Fibroblast of skin of right quadriceps (primary cell): Measurements from ENCODE around the gene NLGN1.

Source experiments
- DNase-seq: peaks from one replicate; pipeline ENCODE4 v3.0.0-alpha.2; 2013

NLGN1 gene

GRCh38 chr3:174243171-174243570 lies 845.6 kb downstream of the NLGN1 start:
- peak; percentile 34 for DNase-seq

DNA sequence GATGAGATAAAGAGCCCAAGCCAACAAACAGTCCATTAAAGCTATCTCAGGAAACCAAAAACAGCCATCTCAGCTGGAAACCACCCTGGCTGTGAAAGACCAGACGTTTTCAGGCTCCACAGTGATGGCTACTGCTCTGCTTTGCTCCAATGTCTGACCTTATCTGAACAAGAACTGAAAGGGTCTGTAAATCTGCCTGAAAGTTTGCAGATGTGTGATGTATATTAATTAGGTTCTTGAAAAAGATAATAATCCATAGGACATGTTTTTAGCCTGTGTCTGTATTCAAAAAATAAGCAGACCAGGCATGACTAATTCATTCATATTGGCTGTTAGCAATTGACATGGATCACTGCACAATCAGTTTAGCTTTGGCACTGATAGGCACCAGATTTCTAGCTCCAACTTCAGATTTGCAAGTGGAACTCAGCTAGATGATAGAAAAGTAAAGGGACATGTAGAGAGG lies 850.2 kb downstream of the NLGN1 start:
- no peak for DNase-seq

DNA sequence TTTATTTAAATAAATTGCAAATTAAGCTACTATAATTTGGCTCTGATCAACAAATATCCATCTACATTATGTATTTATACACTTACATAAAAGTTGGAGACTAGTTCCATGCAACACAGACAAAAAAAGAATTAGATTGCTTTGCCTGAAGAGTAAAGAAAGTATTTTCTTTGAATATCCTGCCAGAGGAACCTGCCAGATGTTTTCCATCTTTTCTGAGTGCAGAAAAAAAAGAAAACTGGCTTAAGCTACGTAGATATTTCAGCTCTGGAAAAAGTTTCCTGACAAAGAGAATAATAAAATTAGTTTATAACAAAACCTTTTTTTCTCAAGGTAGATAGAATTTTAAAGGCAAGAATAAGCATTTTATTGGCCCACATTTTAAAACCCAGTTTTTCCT lies 854.1 kb downstream of the NLGN1 start:
- DNase-seq, result no peak

DNA sequence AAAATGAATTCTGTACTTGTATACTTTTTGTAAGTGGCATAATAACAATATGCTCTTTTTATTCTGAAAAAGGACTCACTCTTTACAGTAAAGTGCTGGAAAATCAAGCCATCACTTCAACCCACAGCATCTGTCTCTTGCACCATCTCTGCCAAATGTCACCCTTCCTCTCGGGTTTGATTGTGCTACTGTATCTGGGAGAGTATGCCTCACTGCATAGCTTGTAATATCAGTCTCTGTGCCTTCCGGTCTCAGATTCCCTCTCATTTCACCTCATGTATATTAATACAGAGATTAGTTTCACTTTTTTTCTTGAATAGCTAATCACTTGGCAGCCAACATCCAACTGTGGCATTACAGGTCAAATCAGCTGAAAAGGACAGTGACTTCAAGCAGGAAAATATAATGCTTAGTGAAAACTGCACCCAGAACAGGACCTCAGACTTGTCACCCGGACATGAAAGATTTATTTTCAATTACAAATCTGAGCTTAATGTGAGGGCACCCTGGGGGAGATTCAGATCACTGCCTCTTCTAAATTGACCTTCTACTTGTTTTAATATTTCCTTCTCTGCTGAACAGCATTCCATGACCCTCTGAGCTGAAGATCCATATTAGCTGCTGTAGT lies 855.8 kb downstream of the NLGN1 start:
- no peak for DNase-seq

- DNase-seq, result no peak
Observed at GRCh38 chr3:174253940-174254339, 856.4 kb downstream of the NLGN1 start.

GRCh38 chr3:174255454-174255853 lies 857.9 kb downstream of the NLGN1 start:
- DNase-seq, result no peak

DNA sequence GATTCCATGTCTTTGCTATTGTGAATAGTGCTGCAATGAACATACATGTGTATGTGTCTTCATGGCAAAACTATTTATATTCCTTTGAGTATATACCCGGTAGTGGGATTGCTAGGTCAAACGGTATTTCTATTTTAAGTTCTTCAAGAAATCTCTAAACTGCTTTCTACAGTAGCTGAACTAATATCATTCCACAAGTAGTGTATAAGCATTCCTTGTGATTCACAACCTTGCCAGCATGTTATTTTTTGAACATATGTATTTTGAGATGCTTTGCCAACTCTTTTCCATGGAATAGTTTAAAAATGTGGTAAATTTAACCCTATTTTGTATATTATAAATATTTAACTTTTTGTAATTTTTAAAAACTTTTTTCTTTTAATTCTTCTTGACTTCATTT lies 868.9 kb downstream of the NLGN1 start:
- DNase-seq, result peak; percentile 13

- no peak for DNase-seq
Observed at GRCh38 chr3:174268061-174268460, 870.5 kb downstream of the NLGN1 start.

DNA sequence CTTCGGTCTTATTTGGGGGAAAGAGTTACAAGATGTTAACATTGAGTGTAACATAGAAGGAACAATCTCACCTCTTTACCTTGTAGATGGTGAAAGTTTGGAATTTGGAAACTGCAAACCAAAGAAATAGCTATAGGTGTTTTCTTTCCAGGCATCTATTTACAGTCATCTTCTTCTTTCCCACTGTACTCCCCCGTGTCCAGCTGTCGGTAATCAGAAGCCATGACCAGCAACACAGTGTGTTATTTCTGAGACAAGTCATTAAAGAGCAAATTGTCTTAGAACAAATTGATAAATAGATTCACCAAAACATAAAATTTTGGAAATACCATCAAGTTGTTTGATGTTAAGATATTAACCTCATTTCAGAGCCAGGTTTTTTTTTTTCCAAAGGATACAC lies 871.0 kb downstream of the NLGN1 start:
- no peak for DNase-seq

- peak; percentile 82 for DNase-seq
Observed at GRCh38 chr3:174270841-174271240, 873.3 kb downstream of the NLGN1 start.

DNA sequence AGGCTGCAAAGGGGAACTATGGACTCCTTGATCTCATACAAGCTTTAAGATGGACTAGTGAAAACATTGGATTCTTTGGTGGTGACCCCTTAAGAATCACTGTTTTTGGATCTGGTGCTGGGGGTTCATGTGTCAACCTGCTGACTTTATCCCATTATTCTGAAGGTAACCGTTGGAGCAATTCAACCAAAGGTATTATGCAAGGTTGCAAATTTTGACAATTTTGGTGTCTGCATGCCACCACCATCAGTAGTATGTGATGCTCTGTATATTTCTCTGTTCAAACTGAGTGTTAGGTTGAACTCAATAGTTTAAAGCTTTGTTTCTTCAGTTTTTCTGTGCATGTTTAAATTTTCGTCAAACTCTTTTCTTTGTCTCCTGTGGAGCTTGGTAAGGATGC lies 877.8 kb downstream of the NLGN1 start:
- no peak for DNase-seq

DNA sequence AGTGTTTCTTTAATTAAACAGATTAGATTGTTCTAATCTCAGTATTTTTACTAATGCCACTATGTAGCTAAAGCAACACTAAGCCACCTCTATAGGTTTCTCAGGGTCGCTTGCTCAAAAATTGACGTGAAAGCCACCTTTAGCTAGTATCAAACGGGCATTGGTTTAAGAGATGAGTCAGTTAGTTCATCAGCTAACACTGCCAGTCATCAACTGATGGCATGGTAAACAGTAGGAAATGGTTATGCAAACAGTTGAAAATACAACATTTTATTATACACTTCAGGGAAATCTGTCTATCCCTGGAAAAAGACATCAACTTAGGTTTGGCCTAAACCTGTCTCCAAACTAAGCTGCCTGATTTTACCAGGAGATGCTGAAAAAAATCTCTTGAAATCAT lies 879.3 kb downstream of the NLGN1 start:
- no peak for DNase-seq

DNA sequence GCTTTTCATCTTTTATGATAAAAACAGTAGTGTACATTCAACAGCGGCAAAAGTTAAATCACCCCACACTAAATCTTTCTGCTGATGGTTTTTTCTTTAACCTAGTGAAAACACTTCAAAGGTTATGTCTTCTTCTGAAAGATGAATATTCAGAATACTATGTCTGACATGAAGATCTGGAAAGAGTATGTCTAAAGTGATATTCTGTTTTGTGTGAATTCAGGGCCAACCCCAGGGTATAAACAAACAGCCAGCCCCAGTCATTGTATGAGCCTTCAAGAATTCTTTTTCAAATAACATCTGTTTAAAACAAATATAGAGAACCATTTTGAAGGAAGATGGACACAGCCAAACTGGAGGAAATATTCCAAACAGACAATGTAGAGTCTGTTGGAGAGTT lies 880.5 kb downstream of the NLGN1 start:
- no peak for DNase-seq

- DNase-seq, result no peak
Observed at GRCh38 chr3:174280186-174280585, 882.6 kb downstream of the NLGN1 start.

DNA sequence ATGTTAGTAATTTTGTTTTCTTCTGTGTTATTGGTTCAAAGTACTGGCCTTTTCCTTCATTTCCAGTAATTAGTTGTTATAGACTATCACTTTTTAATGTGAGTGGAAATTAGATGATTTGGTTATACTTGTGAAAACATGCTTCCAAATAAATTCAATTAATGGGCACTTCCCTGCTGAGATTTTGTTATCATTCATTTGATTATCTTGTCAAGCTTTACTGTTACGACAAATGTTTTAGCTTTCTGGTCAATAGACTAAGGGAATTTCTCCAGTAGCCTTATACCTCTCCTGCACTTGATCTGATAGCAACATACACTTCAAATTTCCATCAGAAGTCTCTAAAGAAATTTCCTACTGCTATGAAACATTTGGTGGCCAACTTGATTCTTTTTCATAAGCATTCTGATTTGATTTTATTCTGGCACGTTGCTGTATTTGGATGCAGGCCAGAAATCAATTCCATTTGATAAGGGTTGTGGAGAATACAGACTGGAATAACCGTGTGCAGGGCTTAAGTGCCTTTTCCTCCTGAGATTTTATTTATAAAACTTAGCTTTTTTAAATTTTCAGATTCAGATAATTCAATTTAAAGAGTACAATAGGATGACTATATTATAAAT lies 887.8 kb downstream of the NLGN1 start:
- DNase-seq, result no peak

DNA sequence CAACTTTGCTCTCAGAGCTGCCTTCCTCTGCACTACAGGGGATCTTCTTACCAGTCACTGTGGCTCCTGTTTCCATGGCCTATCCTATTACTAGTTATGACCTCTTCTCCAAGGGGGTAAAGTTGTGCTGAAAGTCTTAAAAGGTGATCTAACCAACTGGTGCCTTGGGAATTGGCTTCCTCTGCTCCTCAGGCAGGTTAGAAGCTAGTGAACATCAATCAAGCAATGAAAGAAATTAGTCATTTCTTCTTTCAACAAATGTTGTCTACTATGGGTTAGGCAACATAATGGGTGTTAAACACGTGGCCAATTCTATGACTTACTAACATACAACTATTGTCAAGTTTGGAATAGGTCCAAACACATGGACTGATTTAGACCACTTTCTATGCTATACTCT lies 890.2 kb downstream of the NLGN1 start:
- peak; percentile 66 for DNase-seq

DNA sequence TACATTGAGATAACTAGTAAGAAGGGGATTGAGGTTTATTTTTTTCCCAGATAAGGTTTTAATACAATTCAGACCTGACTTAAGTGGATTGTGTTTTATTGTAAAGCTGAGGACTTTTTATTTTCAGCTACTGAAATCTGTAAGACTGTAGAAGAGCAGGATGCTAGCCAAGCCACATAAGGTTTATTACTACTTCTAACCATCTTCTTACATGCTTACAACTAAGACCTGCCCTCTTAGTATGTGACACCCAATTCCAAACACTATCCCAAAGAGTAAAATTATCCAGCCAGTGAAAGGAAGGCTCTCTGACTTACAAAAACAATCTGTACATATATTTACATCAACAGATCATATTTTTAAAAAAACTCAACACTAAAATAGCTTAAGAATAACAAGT lies 897.1 kb downstream of the NLGN1 start:
- DNase-seq, result peak; percentile 33

GRCh38 chr3:174295306-174296092 lies 898.0 kb downstream of the NLGN1 start:
- peak; percentile 89 for DNase-seq

DNA sequence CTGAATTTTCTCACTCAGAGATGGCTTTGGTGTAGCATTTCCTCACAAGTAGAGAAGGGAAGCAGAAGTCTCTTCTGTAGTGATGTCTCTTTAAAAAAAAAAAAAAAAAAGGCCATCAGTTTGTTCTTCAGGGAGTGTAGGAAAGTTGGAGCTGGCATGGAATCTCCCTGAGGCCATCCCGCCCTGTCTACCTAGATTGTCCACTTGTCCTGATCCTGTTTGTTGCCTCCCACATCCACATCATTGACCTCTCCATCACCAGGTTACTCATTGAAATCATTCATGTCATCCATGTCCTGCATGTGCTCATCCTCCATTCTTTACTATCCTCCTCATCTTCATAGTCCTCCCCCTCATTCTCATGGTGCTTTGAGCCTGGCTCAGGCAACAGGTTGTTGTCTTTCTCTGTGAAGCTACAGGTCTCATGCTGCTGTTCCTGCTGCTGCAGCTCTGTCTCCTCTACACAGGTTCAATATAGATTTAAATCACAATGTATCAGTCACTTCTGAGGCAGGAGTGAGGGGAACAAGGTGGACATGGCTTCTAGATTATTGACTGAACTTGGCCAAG lies 905.3 kb downstream of the NLGN1 start:
- no peak for DNase-seq

- DNase-seq, result no peak
Observed at GRCh38 chr3:174303907-174304560, 906.5 kb downstream of the NLGN1 start.

DNA sequence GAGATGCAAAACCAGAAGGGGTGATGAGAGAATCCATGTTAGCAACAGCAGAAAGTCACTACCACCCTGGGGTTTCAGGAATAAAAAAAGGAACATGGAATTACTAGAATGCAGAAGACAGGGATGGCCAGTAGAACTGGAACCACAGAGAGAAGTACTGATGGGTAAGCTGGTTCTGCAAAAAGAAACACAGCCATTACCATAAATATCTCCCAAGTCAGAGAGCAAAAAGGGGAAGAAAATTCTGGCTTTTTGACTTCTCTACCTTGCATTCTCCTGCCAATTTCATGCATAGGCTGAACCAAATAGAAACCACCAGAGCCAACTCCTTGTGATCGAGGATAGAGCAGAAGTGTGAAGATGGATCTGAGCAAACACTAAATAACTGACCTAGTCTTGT lies 911.2 kb downstream of the NLGN1 start:
- DNase-seq, result no peak

DNA sequence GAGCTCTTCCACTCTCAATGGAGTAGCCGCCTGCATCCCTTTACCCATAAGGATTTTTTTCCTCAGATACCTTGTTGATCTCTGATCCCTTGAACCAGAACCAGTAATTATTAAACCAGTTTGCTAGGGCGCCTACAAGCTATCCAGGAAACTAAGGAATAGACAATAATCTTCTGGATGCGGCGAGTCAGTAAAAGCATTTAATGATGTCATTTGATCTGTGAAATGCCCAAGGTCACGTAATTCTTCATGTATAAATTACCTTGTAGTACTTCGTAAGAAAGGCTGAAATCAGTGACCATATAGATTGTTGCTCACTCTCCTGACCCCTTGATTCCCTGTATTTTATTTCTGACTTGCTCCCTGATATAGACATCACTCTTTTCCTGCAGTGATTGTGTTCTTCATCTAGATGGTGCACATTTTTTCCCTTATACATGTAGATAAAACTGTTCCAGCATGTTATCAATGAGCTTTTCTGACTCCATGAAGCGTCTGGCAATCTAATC lies 913.0 kb downstream of the NLGN1 start:
- no peak for DNase-seq

DNA sequence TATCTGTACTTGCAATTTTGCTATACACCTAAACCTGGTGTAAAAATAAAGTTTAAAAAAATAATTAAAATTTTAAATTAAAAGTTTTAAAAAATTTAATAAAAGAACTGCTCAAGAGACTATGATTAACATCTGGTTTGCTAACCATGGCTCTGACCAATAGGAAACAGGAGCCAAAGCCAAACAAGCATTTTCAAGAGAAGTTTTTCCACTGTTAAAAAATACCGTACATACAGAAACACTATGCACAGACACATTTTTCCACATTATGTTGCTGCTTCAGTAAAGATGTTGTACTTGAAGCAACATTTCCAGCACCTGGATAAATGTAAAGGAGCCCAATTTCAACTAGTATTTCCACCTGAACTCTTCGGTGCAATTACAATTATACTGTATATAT lies 917.7 kb downstream of the NLGN1 start:
- DNase-seq, result no peak
